Middle frontal gyrus (tissue), 1 donor: ENCODE data around the gene CNKSR3.

Source experiments
- DNase-seq: peaks from one replicate; pipeline ENCODE4 v3.0.0-alpha.2; 2015; ENCODE audit warnings: low spot score; ENCODE audit errors: extremely low spot score

Gene CNKSR3

DNA sequence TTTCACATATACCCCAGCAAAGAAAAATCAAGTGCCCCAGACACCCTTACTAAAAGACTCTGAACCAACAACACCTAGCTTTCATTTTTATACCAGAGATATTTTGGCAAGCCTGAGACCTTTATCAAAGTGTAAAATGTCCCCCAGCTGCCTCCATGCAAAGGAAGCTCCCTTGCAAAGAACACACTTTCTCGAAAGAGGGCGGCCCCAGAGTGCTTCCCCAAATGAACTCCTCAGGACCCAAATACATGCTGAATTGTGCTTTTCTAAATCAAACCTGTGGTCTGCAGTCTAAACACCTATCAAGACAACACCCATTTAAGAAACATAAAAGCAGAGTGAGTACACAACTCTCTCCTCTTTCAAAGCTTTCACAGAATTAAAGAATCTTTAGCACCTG is 154.4 kb downstream of the CNKSR3 start:
- no peak for DNase-seq

GRCh38 chr6:154354265-154354777 is 156.2 kb downstream of the CNKSR3 start:
- no peak for DNase-seq

GRCh38 chr6:154353626-154354025 is 156.9 kb downstream of the CNKSR3 start:
- no peak for DNase-seq

GRCh38 chr6:154352898-154353585 is 157.4 kb downstream of the CNKSR3 start:
- DNase-seq, result no peak

DNA sequence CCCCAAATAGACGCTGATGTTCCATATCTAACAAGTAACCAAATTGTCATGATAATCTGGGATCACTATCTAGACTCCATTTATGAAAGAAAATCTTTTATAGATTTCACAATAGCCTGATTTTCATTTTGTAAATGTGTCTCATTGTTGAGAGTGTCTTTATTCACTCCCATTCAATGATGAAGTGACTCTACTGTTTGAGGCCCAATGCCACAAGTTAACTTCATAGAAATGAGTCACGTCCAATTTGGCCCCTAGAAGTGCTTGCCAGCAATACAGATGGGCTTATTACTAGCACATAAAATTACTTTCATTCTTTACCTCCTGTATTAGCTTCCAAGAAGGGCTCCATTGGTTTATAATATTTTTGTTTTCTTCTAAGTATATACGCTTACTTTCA is 160.2 kb downstream of the CNKSR3 start:
- no peak for DNase-seq

- DNase-seq, result no peak
Measured at GRCh38 chr6:154347981-154348380, 162.5 kb downstream of the CNKSR3 start.

GRCh38 chr6:154345811-154346210 is 164.7 kb downstream of the CNKSR3 start:
- no peak for DNase-seq

GRCh38 chr6:154343473-154344308 is 166.8 kb downstream of the CNKSR3 start:
- no peak for DNase-seq

- no peak for DNase-seq
Measured at GRCh38 chr6:154341871-154342270, 168.6 kb downstream of the CNKSR3 start.

GRCh38 chr6:154341336-154341735 is 169.1 kb downstream of the CNKSR3 start:
- no peak for DNase-seq
